ENCODE measurements around the gene PRKN. TPM values are rescaled to one million over a fixed set of nuclear protein-coding genes. Genes with fewer than 3 reads are reported as not detected.
A peak's percentile ranks its signal among the peaks of the same experiment; 100 is the strongest.

The PRKN gene
- polyA plus RNA-seq, 1 donor from 2014 or later = 1.2 TPM

DNA sequence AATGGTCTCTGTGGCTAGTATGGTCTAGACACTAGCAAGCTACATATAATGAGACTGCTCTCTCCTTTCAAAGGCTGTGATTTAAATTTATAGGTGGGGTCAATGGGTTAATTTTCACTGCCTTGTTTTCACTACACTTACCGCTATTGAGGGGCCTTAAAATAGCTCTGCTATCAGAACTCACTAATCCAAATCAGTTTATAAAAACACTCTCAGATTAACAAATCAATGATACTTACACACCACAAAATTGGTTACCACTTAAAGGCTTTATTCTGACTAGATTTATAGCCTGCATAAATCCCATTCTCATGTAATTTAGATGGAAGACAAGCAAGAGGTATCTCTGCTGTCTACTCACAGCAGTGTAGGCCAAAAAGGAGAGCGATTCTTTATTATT lies 1140.7 kb downstream of the PRKN start:
- H4K20me1 ChIP-seq (ENCODE audit: insufficient read depth) = no peaks in the 10 kb centered on the region
- no peak for TF ChIP-seq SMC3 (conservative IDR thresholded peaks at IDR 0.05; ENCODE audit: poor library complexity)
- no peak for TF ChIP-seq POLR2AphosphoS5 (IDR thresholded peaks at IDR 0.05)
- no peak for TF ChIP-seq RAD21 (conservative IDR thresholded peaks at IDR 0.05)
- TF ChIP-seq EP300 (conservative IDR thresholded peaks at IDR 0.05; ENCODE audit: poor library complexity, severe bottlenecking) = no peak
- TF ChIP-seq TAF1 (IDR thresholded peaks at IDR 0.05; ENCODE audit: low read depth) = no peak
- TF ChIP-seq MXI1 (conservative IDR thresholded peaks at IDR 0.05; ENCODE audit: poor library complexity, severe bottlenecking) = no peak
- TF ChIP-seq, protein P1, sequence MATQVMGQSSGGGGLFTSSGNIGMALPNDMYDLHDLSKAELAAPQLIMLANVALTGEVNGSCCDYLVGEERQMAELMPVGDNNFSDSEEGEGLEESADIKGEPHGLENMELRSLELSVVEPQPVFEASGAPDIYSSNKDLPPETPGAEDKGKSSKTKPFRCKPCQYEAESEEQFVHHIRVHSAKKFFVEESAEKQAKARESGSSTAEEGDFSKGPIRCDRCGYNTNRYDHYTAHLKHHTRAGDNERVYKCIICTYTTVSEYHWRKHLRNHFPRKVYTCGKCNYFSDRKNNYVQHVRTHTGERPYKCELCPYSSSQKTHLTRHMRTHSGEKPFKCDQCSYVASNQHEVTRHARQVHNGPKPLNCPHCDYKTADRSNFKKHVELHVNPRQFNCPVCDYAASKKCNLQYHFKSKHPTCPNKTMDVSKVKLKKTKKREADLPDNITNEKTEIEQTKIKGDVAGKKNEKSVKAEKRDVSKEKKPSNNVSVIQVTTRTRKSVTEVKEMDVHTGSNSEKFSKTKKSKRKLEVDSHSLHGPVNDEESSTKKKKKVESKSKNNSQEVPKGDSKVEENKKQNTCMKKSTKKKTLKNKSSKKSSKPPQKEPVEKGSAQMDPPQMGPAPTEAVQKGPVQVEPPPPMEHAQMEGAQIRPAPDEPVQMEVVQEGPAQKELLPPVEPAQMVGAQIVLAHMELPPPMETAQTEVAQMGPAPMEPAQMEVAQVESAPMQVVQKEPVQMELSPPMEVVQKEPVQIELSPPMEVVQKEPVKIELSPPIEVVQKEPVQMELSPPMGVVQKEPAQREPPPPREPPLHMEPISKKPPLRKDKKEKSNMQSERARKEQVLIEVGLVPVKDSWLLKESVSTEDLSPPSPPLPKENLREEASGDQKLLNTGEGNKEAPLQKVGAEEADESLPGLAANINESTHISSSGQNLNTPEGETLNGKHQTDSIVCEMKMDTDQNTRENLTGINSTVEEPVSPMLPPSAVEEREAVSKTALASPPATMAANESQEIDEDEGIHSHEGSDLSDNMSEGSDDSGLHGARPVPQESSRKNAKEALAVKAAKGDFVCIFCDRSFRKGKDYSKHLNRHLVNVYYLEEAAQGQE (IDR thresholded peaks at IDR 0.05; ENCODE audit: borderline replicate concordance) = no peak
- TF ChIP-seq EZH2 (IDR thresholded peaks at IDR 0.05; ENCODE audit: borderline replicate concordance, insufficient read depth, low read length, poor library complexity, severe bottlenecking) = no peak
- TF ChIP-seq, protein P2, sequence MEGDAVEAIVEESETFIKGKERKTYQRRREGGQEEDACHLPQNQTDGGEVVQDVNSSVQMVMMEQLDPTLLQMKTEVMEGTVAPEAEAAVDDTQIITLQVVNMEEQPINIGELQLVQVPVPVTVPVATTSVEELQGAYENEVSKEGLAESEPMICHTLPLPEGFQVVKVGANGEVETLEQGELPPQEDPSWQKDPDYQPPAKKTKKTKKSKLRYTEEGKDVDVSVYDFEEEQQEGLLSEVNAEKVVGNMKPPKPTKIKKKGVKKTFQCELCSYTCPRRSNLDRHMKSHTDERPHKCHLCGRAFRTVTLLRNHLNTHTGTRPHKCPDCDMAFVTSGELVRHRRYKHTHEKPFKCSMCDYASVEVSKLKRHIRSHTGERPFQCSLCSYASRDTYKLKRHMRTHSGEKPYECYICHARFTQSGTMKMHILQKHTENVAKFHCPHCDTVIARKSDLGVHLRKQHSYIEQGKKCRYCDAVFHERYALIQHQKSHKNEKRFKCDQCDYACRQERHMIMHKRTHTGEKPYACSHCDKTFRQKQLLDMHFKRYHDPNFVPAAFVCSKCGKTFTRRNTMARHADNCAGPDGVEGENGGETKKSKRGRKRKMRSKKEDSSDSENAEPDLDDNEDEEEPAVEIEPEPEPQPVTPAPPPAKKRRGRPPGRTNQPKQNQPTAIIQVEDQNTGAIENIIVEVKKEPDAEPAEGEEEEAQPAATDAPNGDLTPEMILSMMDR (IDR thresholded peaks at IDR 0.05; ENCODE audit: poor library complexity, severe bottlenecking) = no peak
- no peak overlapping the region for H2AFZ ChIP-seq (ENCODE audit: low read depth, low read length)
- no peaks in the 10 kb centered on the region for H3K9me3 ChIP-seq (ENCODE audit: low read length)
- H3K9ac ChIP-seq (ENCODE audit: low read length) = no peak overlapping the region
- peaks cover 9% of the 10 kb centered on the region for H3F3A ChIP-seq (ENCODE audit: insufficient read depth, low read length, poor library complexity, severe bottlenecking)
- H3K4me3 ChIP-seq (ENCODE audit: low read length) = no peak overlapping the region
- H3K4me2 ChIP-seq (ENCODE audit: low read length) = no peak overlapping the region
- no peaks in the 10 kb centered on the region for H3K36me3 ChIP-seq (ENCODE audit: insufficient read depth, low read length)
- H3K9me2 ChIP-seq (ENCODE audit: insufficient read depth, low read length) = no peaks in the 10 kb centered on the region
- H3K79me2 ChIP-seq (replicated peaks; ENCODE audit: insufficient read depth, low read length) = no peaks in the 10 kb centered on the region
- H3K27me3 ChIP-seq (ENCODE audit: insufficient read depth, low read depth, low read length) = no peaks in the 10 kb centered on the region
- H3K27ac ChIP-seq (ENCODE audit: low read length) = no peak overlapping the region

DNA sequence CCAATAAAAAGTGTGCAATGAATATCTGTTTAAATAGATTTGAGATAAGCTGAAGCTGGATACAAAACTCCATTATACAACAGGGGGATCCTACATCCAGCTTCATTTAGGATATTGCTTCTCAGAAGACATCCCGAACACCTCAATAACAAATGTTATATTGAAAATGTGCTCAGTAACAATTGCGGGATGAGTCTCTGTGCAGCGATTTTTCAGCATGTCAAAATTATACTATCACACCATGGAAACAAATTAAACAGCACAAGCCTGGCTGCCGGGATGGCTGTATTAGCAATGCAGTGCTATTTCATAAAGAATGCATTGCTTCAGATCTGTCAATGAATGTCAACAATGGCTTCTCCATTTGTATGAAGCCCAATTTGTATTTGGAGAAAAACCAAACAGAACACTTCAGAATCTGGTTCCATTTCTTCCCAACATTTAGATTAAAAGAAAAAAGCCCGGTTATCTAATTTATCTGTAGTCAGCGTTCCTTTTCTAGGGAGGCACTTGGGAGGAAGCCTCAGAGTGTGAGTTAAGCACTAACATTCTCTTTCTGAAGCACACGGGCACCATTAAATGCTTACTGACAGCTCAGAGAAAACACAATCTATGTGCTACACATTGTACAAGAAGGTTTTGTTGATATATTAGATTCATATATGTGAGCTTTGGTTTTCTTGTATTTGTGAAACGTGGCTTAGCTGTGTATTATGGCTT lies 1142.8 kb downstream of the PRKN start:
- Histone ChIP-seq H3K36me3 (ENCODE audit: insufficient read depth, low read length) (no peaks in the 10 kb centered on the region), H3K4me3 (ENCODE audit: low read length) (peak overlapping the region; percentile 4), H3K79me2 (replicated peaks; ENCODE audit: insufficient read depth, low read length) (no peaks in the 10 kb centered on the region), H3K27ac (ENCODE audit: low read length) (peak overlapping the region; percentile 60), H3K4me2 (ENCODE audit: low read length) (peak overlapping the region; percentile 71), H3K9ac (ENCODE audit: low read length) (peak overlapping the region; percentile 17), H4K20me1 (ENCODE audit: insufficient read depth) (no peaks in the 10 kb centered on the region), H3F3A (ENCODE audit: insufficient read depth, low read length, poor library complexity, severe bottlenecking) (peaks cover 9% of the 10 kb centered on the region), H3K9me2 (ENCODE audit: insufficient read depth, low read length) (no peaks in the 10 kb centered on the region), H2AFZ (ENCODE audit: low read depth, low read length) (peak overlapping the region; percentile 22), H3K27me3 (ENCODE audit: insufficient read depth, low read depth, low read length) (no peaks in the 10 kb centered on the region), H3K9me3 (ENCODE audit: low read length) (no peaks in the 10 kb centered on the region)
- TF ChIP-seq, protein P1 (IDR thresholded peaks at IDR 0.05; ENCODE audit: borderline replicate concordance) = peak; percentile 71
- TF ChIP-seq RAD21 (conservative IDR thresholded peaks at IDR 0.05) = no peak
- TF ChIP-seq MXI1 (conservative IDR thresholded peaks at IDR 0.05; ENCODE audit: poor library complexity, severe bottlenecking) = no peak
- TF ChIP-seq, protein P2 (IDR thresholded peaks at IDR 0.05; ENCODE audit: poor library complexity, severe bottlenecking) = no peak
- TF ChIP-seq POLR2AphosphoS5 (IDR thresholded peaks at IDR 0.05) = peak; percentile 49
- no peak for TF ChIP-seq TAF1 (IDR thresholded peaks at IDR 0.05; ENCODE audit: low read depth)
- peak; percentile 73 for TF ChIP-seq EP300 (conservative IDR thresholded peaks at IDR 0.05; ENCODE audit: poor library complexity, severe bottlenecking)
- TF ChIP-seq SMC3 (conservative IDR thresholded peaks at IDR 0.05; ENCODE audit: poor library complexity) = peak; percentile 25
- TF ChIP-seq EZH2 (IDR thresholded peaks at IDR 0.05; ENCODE audit: borderline replicate concordance, insufficient read depth, low read length, poor library complexity, severe bottlenecking) = no peak

Measured in neural cell (in vitro differentiated cells).